UCSD-AML1 (cell line): ENCODE data around the gene CPTP.
"Not testable (repeated sequence)": the region's sequence is repeated elsewhere in the genome, so short reads cannot be mapped to it uniquely, and the experiment has no call there.

Source experiments
- DNase-seq: peaks from one replicate; lab custom pipeline; 2025; ENCODE audit not compliant: unreplicated experiment; lab: John Stamatoyannopoulos, UW

CPTP gene

GRCh38 chr1:1360506-1361169 is 36.0 kb downstream of the CPTP start:
- no peak for DNase-seq

- no peak for DNase-seq
Measured at GRCh38 chr1:1361233-1361981, 36.8 kb downstream of the CPTP start.

GRCh38 chr1:1361982-1362423 is 37.4 kb downstream of the CPTP start:
- DNase-seq: no peak

GRCh38 chr1:1364266-1364665 is 39.7 kb downstream of the CPTP start:
- DNase-seq: no peak

GRCh38 chr1:1365875-1366698 is 41.5 kb downstream of the CPTP start:
- no peak for DNase-seq

- DNase-seq: no peak
Measured at GRCh38 chr1:1366699-1367066, 42.1 kb downstream of the CPTP start.

- no peak for DNase-seq
Measured at GRCh38 chr1:1367315-1367714, 42.7 kb downstream of the CPTP start.

- not testable (repeated sequence) for DNase-seq
Measured at GRCh38 chr1:1370094-1370493, 45.5 kb downstream of the CPTP start.

GRCh38 chr1:1370771-1371300 is 46.2 kb downstream of the CPTP start:
- DNase-seq: no peak

- peak; percentile 75 for DNase-seq
Measured at GRCh38 chr1:1371364-1371745, 46.8 kb downstream of the CPTP start.

GRCh38 chr1:1371746-1372711 is 47.4 kb downstream of the CPTP start:
- DNase-seq: peak; percentile 75

- no peak for DNase-seq
Measured at GRCh38 chr1:1373051-1373814, 48.6 kb downstream of the CPTP start.

- no peak for DNase-seq
Measured at GRCh38 chr1:1373815-1374588, 49.4 kb downstream of the CPTP start.

- no peak for DNase-seq
Measured at GRCh38 chr1:1374589-1374928, 50.0 kb downstream of the CPTP start.

- DNase-seq: peak; percentile 99
Measured at GRCh38 chr1:1374929-1375662, 50.5 kb downstream of the CPTP start, which contains the start of gene AURKAIP1. AURKAIP1 (minus strand) TSS chr1:1375207; CDS start chr1:1374756, 451 bp downstream.

- no peak for DNase-seq
Measured at GRCh38 chr1:1376551-1377226, 52.1 kb downstream of the CPTP start.

GRCh38 chr1:1377540-1378205 is 53.1 kb downstream of the CPTP start:
- DNase-seq: no peak
